LNCAP (cell line): ENCODE measurements around the gene SERAC1.

Experiments
- TF ChIP-seq, protein P1 (sequence below): fragments of 450-650 bp; IDR thresholded peaks from 2 replicates; pipeline ENCODE4 v1.5.1; 2017; ENCODE audit warnings: mild to moderate bottlenecking

The SERAC1 gene

DNA sequence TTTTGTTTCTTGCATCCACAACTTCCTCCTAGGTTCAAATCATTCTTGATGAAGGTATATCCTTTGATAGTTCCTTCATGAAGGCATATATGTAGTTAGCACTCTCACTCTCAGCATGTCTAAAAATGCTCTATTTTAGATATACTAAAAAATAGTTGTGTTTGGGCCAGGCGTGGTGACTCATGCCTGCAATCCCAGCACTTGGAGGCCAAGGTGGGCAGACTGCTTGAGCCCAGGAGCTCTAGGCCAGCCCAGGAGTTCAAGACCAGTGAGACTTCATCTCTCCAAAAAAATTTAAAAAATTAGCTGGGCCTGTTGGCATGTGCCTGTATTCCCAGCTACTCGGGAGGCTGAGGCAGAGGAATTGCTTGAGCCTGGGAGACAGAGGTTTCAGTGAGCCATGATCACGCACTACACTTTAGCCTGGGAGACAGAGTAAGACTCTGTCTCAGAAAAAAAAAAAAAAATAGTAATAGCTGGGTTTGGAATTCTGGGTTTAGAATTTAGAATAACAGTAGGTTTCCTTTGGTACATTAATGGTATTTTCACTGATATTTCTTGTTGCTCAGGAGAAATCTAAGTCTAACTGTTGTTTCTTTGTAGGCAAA, 7.0 kb downstream of the SERAC1 start:
- TF ChIP-seq, protein P1, sequence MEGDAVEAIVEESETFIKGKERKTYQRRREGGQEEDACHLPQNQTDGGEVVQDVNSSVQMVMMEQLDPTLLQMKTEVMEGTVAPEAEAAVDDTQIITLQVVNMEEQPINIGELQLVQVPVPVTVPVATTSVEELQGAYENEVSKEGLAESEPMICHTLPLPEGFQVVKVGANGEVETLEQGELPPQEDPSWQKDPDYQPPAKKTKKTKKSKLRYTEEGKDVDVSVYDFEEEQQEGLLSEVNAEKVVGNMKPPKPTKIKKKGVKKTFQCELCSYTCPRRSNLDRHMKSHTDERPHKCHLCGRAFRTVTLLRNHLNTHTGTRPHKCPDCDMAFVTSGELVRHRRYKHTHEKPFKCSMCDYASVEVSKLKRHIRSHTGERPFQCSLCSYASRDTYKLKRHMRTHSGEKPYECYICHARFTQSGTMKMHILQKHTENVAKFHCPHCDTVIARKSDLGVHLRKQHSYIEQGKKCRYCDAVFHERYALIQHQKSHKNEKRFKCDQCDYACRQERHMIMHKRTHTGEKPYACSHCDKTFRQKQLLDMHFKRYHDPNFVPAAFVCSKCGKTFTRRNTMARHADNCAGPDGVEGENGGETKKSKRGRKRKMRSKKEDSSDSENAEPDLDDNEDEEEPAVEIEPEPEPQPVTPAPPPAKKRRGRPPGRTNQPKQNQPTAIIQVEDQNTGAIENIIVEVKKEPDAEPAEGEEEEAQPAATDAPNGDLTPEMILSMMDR = no peak

DNA sequence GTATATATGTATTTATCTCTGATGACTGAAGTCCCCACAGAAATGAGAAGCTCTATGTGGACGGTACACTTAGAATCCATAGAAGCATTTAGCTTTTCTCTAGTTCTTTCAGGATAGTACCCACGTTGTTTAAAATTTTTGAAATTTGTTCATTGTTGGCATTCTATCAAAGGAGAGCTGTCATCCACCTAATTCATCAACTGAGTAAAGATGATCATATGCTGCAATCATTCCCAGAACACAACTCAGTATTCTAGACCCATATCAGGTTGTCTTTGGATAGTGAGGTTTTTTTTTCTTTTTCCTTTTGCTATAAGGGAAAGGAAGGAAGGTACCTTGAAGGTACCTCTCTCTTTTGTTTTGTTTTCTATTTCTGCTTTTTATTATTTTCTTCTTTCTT, 9.3 kb downstream of the SERAC1 start:
- TF ChIP-seq, protein P1 = no peak

DNA sequence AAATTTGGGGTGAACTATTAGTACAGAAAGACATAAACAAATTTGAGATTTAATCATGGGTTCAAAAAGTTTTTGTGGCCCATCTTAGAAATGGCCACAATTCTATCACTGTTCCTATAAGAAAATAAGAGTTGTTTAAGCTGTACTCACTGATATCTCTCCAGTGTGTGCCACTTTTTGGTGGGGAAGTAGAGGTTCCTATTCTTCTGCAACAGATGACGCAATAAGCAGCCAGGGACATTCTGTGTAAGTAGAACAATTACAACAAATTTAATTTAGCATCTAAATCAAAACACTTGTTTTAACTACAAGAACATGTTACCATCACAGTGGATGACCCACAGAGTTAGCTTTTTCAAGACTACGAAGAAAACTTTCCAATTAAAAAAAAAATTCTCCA, 9.9 kb downstream of the SERAC1 start:
- TF ChIP-seq, protein P1 = no peak

DNA sequence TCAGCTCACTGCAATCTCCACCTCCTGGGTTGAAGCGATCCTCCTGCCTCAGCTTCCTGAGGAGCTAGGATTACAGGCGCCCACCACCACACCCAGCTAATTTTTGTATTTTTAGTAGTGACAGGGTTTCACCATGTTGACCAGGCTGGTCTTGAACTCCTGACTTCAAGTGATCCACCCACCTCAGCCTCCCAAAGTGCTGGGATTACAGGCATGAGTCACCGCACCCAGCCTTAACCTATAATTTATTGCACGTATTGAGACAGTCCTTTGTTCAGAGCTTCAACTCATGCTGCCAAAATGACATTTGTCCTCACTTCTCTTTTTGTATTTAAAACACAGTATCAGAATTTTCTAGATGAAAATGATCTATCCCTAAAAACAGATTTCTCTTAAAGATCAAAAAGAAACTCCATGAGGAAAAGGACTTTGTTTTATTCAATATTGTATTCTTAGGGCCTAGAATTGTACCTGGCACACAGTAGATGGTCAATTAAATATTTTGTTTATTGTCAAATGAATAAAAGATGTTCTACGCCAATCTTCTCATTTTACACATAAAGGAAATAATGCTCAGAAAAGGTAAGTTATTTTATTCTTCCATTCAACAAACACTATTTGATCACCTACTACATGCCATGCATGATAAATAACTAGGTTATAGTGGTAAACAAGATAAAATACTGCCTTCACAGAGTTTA, 10.8 kb downstream of the SERAC1 start:
- TF ChIP-seq, protein P1 = no peak

DNA sequence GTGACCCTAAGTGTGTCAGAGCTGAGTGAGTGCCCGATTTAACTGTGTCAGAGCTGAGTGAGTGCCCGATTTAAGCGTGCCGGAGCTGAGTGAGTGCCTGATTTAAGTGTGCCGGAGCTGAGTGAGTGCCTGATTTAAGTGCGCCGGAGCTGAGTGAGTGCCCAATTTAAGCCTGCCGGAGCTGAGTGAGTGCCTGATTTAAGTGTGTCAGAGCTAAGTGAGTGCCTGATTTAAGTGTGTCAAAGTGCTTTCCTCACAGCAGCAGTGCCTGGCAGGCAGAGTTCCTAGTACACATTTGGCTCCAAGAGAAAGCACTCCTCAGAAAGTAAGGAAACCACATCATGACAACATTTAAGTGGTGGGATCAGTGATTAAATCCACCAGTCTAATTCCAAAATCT, 13.2 kb downstream of the SERAC1 start:
- TF ChIP-seq, protein P1 = no peak

DNA sequence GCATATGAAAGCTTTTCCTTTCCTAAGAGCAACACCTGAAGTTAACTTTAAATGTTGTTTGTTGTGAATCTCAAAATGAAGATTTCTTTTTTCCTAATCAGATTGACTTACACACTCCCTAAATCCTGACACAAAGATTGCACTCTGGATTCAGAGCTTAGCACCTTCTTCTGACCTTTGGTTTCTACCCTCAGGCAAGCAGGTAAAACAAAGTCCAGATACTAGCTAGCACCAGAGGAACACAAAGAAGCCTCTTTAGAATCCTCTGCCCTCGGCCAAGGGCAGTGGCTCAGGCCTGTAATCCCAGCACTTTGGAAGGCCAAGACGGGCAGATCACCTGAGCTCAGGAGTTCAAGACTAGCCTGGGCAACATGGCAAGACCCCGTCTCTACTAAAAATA, 14.5 kb downstream of the SERAC1 start:
- TF ChIP-seq, protein P1 = no peak

DNA sequence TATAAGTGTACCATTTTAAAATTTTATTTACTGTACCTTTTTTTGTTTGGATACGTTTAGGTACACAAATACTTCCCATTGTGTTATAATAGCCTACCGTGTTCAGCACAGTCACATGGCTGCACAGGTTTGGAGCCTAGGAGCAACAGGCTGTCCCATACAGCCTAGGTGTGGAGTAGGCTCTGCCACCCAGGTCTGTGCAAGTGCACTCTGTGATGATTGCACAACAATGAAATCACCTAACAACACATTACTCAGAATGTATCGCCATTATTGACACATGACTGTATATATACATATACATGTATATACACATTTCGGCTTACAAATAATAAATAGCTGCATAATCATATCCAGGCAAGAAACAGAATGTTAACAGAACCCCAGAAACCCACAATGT, 15.4 kb downstream of the SERAC1 start:
- TF ChIP-seq, protein P1 = no peak

DNA sequence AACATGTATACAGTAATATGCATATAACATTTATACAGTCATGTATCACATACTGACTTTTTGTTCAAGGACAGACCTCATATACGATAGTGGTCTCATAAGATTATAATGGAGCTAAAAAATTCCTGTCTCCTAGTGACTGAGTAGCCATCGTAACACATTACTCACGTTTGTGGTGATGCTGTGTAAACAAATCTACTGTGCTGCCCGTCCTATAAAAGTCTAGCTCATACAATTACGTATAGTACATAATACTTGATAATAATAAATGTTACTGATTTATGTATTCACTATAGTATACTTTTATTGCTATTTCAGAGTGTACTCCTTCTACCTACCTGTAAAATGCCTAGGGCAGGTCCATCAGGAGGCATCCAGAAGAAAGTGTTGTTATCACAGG, 17.4 kb downstream of the SERAC1 start:
- TF ChIP-seq, protein P1 = no peak
